ENCODE measurements around the gene VPS39.

VPS39 gene

DNA sequence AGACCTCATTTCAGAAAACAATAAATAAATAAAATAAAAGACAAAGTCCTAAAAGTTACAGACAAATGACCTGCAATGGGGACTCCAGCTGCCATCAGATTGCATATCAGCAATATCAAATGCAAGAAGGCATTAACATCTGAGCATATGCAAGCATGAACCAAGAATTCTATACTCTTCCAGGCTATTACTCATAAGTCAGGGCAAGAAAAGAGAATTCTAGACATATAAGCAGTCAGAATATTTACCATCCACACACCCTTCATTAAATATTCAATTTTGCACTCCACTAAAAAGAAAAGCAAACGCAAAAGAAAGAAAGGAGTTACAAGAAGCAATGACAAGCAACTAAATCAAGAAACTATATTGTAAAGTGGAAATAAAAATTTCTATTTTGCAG, 72.8 kb downstream of the VPS39 start:
- H3K27me3 Mint-ChIP-seq, result peaks cover 1% of the 10 kb centered on the region
- no peak overlapping the region for H3K27ac Mint-ChIP-seq
- H3K4me1 Mint-ChIP-seq, result no peaks in the 10 kb centered on the region
- no peak overlapping the region for H3K4me3 Mint-ChIP-seq
- H3K9me3 Mint-ChIP-seq, result no peaks in the 10 kb centered on the region
- H3K36me3 Mint-ChIP-seq, result no peaks in the 10 kb centered on the region

DNA sequence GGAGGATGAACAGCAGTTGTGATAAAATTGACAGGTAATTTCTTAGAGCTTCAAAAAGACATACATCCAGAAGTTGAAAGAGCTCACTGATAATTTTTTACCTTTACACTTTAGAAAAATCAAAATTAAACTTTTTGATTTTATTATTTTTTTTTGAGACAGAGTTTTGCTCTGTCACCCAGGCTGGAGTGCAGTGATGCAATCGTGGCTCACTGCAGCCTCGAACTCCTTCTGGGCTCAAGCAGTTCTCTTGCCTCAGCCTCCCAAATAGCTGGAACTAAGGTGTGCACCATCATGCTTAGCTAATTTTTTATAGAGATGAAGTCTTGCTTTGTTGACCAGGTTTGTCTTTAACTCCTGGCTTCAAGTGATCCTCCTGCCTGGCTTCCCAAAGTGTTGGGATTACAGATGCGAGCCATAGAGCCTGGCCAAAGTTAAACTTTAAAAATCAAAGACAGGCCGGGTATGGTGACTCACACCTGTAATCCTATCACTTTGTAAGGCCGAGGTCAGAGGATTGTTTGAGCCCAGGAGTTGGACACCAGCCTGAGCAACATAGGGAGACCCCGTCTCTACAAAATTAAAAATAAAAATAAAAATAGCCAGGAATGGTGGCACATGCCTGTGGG, 73.4 kb downstream of the VPS39 start:
- H3K27ac Mint-ChIP-seq, result no peak overlapping the region
- peaks cover 2% of the 10 kb centered on the region for H3K27me3 Mint-ChIP-seq
- no peaks in the 10 kb centered on the region for H3K36me3 Mint-ChIP-seq
- H3K9me3 Mint-ChIP-seq, result no peaks in the 10 kb centered on the region
- no peak overlapping the region for H3K4me3 Mint-ChIP-seq
- H3K4me1 Mint-ChIP-seq, result no peaks in the 10 kb centered on the region

DNA sequence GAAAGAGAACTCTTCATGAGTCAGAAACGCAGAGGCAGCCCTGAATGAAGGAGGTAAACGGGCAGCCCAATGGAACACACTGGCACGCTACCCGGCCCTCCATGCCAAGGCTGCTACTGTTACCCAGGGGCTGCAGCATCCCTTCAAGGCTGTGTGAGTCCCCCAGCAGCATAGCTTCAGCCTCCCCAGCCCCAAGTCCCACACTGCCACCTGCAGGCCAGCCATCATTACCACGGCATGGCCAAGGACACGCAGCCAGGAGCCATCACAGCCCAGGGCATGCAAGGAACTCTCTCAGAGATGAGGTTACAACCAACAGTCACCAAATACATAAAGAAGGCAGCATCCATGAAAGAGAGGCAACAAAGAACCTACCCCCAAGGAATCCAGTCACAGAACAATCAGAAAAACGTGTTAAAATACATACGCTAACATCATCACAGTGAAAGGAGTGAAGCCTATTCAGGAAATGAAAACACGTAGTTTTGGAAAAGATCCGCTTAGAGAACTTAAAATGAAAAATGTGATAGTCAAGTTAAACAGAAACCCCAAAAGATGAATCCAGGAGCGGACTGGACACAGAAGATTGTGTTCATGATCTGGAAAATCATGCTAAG, 74.1 kb downstream of the VPS39 start:
- H3K27ac Mint-ChIP-seq, result no peak overlapping the region
- H3K9me3 Mint-ChIP-seq, result no peaks in the 10 kb centered on the region
- H3K27me3 Mint-ChIP-seq, result peaks cover 7% of the 10 kb centered on the region
- no peaks in the 10 kb centered on the region for H3K36me3 Mint-ChIP-seq
- H3K4me3 Mint-ChIP-seq, result no peak overlapping the region
- H3K4me1 Mint-ChIP-seq, result no peaks in the 10 kb centered on the region

DNA sequence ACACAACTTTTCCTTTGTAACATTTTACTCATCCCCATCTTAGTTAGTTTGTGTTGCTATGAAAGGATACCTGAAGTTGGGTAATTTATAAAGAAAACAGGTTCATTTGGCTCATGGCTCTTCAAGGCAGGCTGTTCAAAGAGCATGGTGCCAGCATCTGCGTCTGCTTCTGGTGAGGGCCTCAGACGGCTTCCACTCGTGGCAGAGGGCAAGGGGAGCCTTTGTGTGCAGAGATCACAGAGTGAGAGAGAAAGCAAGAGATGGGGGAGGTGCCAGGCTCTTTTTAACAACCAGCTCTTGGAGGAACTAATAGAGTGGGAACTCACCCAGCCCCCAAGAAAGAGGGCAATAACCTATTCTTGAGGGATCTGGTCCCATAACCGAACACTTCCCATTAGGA, 74.7 kb downstream of the VPS39 start:
- H3K36me3 Mint-ChIP-seq, result no peaks in the 10 kb centered on the region
- H3K4me3 Mint-ChIP-seq, result no peak overlapping the region

DNA sequence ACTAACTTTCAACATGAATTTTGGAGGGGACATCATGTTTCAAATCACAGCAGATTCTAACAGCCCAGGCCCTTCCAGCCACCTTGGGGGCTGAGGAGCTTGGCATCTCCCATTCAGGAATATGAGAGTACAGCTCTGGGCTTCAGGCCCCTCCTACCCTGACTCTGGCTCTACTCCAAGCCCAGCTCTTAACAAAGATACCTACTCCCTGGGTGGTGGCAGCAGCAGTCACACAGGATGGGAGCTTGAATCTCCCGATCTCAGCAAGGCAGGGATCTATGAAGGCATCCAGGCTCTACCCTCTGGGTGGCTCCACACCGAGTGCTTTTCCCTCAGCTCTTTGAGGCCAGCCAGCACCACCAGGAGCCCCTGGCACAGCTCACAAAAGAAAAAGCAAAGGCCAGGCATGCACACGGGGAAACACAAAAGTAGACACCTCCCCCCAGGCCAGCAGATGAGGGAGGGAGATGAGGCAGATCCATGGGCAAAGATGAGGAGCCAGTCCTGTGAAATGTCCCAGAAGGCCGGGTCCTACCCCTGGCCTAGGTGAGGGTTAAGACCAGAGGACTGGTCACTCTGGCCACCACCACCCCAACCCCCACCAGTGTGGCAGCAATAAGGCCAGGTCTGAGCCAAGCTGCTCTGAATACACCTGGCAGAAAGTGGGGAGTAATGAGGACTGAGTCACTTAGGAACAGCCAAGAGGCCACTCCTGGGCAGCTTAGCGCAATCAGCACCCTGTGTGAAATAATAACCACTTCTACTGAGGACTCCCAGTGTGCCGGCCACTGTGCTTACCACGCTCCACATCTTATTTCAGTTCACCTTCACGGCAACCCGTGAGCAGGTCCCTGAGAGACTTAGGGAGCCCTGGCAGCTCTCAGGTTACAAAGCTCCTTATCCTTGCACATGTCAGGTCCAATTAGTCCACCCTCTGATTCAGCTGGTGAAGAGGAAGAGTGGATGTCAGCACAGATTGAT, 76.0 kb downstream of the VPS39 start:
- Mint-ChIP-seq H3K4me1 (no peaks in the 10 kb centered on the region), H3K27ac (no peak overlapping the region), H3K27me3 (peaks cover 7% of the 10 kb centered on the region), H3K36me3 (no peaks in the 10 kb centered on the region), H3K4me3 (no peak overlapping the region), H3K9me3 (no peaks in the 10 kb centered on the region)

More for the DNA sequence above, 74.7 kb downstream of the VPS39 start:
- Mint-ChIP-seq H3K9me3 (no peaks in the 10 kb centered on the region), H3K27ac (no peak overlapping the region), H3K4me1 (no peaks in the 10 kb centered on the region), H3K27me3 (peaks cover 7% of the 10 kb centered on the region)

DNA sequence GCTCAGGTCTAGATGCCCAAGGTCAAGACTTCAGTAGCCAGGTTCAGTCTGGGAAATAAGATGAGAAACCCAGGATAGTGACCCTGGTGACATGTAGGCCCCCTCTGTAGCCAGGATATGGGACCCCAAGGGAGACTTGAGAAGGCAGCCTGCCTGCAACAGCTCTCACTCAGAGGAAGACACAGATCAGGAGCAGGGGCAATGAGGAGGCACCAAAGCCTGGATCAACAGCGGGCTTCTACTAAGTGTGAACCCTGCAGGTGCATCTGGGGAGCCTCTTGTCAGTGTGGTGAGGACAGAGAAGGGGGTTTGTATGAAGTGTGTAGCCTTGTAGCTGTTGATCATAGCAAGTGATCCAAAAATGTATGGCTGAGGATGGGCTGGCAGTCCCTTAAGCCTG, 77.1 kb downstream of the VPS39 start:
- H3K27me3 Mint-ChIP-seq, result peaks cover 7% of the 10 kb centered on the region
- H3K4me1 Mint-ChIP-seq, result no peaks in the 10 kb centered on the region
- H3K36me3 Mint-ChIP-seq, result no peaks in the 10 kb centered on the region
- no peak overlapping the region for H3K4me3 Mint-ChIP-seq
- no peak overlapping the region for H3K27ac Mint-ChIP-seq
- no peaks in the 10 kb centered on the region for H3K9me3 Mint-ChIP-seq

DNA sequence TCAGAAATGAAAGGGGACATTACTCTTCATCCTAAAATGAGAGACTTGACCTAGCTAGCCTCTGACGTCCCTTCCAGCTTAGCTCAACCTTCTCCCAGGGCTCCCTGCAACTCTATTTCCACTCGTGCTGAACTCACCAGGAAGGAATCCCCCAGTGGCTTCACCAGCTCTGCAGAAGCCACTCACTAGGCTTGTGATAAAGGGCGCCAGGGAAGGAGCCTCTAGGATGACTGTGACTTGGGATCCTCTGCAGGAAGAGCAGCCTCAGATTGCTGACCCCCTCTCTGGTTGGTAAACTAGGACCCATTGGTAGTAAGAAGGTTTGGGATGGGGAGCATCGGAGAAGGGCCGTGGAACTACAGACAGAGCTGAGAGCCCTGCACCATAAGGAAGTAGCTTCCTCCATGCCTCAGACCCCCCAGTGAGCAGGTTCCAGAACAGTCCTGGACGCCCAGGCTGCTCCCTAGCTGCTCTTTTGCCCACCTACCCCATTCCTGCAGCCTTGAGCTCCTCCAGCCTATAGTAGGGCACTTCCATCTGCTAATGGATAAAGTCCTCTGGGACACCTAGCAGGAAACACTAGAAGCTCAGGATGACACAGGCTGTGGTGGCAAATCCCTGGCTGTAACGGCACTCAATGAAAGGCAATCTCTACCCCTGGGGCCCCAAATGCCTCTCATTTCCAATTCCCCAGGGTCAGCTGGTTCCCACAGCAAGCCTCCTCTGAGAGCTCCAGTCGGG, 77.7 kb downstream of the VPS39 start:
- no peak overlapping the region for H3K4me3 Mint-ChIP-seq
- H3K4me1 Mint-ChIP-seq, result no peaks in the 10 kb centered on the region
- H3K27ac Mint-ChIP-seq, result no peak overlapping the region
- H3K36me3 Mint-ChIP-seq, result no peaks in the 10 kb centered on the region
- H3K27me3 Mint-ChIP-seq, result peaks cover 7% of the 10 kb centered on the region
- H3K9me3 Mint-ChIP-seq, result no peaks in the 10 kb centered on the region

DNA sequence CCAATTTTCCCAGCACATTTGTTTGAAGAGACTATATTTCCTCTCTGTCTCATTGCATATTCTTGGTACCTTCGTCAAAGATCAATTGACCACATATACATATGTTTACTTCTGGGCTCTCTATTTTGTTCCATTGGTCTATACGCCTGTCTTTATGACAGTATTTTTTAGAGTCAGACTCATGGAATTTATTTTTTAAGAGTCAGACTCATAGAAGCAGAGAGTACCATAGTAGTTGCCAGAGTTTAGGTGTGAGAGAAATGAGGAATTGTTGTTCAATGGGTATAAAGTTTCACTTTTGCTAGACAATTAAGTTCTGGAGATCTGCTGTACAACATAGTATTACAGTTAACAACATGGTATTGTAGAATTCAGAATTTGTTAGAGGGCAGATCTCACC, 78.7 kb downstream of the VPS39 start:
- H3K9me3 Mint-ChIP-seq, result no peaks in the 10 kb centered on the region
- H3K27ac Mint-ChIP-seq, result no peak overlapping the region
- peaks cover 7% of the 10 kb centered on the region for H3K27me3 Mint-ChIP-seq
- no peak overlapping the region for H3K4me3 Mint-ChIP-seq
- no peaks in the 10 kb centered on the region for H3K4me1 Mint-ChIP-seq
- H3K36me3 Mint-ChIP-seq, result no peaks in the 10 kb centered on the region

DNA sequence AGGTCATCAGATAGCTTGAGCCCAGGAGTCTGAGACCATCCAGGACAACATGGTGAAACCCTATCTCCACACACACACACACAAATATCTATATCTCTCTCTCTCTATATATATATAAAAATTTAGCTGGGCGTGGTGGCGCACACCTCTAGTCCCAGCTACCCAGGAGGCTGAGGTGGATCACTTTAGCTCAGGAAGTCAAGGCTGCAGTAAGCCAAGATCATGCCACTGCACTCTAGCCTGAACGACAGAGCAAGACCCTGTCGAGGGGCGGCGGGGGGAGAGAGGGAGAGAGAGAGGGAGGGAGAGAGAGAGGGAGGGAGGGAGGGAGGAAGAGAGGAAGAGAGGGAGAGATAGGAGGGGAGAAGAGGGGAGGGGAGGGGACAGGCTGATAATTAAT, 79.6 kb downstream of the VPS39 start:
- Mint-ChIP-seq H3K27me3 (peaks cover 7% of the 10 kb centered on the region), H3K9me3 (no peaks in the 10 kb centered on the region), H3K4me3 (no peak overlapping the region), H3K36me3 (no peaks in the 10 kb centered on the region), H3K27ac (no peak overlapping the region), H3K4me1 (no peaks in the 10 kb centered on the region)

DNA sequence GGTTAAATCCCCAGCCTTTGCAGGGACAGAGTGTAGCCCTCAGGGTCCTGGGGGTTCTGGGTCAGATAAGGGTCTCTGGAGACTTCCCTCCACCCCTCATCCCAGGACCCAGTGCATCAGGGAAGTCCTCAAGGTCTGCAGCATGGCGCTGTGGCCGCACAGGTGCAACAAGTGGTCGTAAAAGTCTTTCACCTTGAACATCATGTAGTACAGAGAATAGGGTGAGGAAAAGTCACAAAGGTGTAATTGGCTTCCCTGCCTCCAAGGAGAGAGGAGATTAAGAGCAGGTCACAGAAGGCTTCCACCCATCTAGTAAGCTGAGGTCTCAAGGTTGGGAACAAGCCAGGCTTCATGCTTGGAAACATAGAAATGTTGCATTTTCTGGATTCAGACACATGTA, 84.6 kb downstream of the VPS39 start:
- Mint-ChIP-seq H3K27me3 (no peaks in the 10 kb centered on the region), H3K27ac (no peak overlapping the region), H3K4me1 (no peaks in the 10 kb centered on the region), H3K9me3 (no peaks in the 10 kb centered on the region), H3K36me3 (no peaks in the 10 kb centered on the region), H3K4me3 (no peak overlapping the region)

DNA sequence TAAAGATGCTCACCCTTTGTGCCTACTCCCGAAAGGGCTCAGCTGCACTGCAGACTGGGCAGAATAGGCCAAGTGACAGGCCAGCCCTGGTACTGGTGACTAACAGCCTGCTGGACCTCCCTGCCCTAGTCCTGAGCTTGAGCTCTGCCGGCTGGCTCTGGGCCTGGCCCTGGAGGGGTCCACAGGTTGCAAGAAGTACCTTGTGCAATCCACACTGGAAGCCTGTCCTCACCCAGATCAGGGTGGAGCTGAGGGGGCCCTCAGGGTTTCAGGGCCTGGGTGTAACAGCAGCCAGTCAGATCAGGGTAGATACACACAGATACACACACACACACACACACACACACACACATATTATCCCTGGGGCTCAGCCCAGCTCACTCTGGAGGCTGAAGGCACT, 86.4 kb downstream of the VPS39 start:
- Mint-ChIP-seq H3K27me3 (no peaks in the 10 kb centered on the region), H3K9me3 (no peaks in the 10 kb centered on the region), H3K4me1 (no peaks in the 10 kb centered on the region), H3K36me3 (no peaks in the 10 kb centered on the region), H3K27ac (no peak overlapping the region), H3K4me3 (no peak overlapping the region)

DNA sequence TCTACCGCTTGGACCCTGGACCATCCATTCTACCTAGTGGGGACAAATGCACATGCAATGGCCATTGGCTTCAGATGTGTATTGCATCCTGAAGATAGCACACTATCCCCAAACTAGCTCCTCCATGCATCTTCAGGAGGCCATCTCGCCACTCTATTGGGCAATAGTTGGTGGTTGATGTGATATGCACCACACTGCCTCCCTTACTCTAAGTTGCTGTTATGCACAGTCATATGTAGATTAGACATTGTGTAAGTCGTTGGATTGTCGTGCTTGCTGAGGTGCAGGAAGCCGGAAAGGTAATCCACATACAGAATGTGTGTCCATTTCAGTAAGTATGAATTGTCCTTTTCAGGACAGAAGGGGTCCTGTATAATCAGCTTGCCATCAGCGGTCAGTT, 87.1 kb downstream of the VPS39 start:
- Mint-ChIP-seq H3K36me3 (no peaks in the 10 kb centered on the region), H3K4me1 (no peaks in the 10 kb centered on the region), H3K27me3 (no peaks in the 10 kb centered on the region), H3K9me3 (no peaks in the 10 kb centered on the region), H3K27ac (no peak overlapping the region), H3K4me3 (no peak overlapping the region)

DNA sequence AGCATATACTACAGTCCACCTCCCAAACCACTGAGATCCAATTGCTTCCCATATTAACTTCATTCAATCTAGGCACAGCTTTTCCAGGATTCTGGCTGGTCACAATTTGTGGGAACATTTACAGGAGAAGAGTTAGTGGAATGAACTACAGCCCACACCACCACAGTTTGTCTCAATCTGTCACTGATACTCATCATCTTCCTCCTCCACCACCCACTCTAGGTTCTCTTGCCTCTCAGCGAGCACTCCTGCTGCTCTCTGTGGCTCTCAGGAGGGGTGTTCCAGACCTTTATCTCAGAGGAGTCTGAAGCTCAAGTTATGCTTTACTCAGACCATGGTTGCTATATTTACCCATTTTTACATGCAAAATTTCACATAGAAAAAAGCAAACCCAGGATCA, 87.8 kb downstream of the VPS39 start:
- Mint-ChIP-seq H3K27me3 (no peaks in the 10 kb centered on the region), H3K4me3 (no peak overlapping the region), H3K36me3 (no peaks in the 10 kb centered on the region), H3K4me1 (no peaks in the 10 kb centered on the region), H3K27ac (no peak overlapping the region), H3K9me3 (no peaks in the 10 kb centered on the region)

DNA sequence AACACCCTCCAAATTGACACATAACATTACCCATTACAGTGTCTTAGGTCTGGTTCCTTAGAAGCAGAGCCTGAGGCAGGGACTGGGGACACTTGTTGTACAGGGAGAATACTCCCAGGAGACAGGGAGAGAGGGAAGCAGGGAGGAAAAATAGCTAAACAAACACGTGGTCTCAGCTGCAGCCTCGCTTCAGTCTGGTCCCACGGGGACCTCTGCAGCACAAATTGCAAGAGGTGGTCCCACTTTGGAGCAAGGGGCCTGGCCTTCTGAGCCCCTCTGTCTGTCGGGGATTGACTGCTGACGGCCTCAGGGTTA, 88.7 kb downstream of the VPS39 start:
- Mint-ChIP-seq H3K9me3 (no peaks in the 10 kb centered on the region), H3K4me1 (no peaks in the 10 kb centered on the region), H3K36me3 (no peaks in the 10 kb centered on the region), H3K27me3 (peaks cover 1% of the 10 kb centered on the region), H3K4me3 (no peak overlapping the region), H3K27ac (no peak overlapping the region)

DNA sequence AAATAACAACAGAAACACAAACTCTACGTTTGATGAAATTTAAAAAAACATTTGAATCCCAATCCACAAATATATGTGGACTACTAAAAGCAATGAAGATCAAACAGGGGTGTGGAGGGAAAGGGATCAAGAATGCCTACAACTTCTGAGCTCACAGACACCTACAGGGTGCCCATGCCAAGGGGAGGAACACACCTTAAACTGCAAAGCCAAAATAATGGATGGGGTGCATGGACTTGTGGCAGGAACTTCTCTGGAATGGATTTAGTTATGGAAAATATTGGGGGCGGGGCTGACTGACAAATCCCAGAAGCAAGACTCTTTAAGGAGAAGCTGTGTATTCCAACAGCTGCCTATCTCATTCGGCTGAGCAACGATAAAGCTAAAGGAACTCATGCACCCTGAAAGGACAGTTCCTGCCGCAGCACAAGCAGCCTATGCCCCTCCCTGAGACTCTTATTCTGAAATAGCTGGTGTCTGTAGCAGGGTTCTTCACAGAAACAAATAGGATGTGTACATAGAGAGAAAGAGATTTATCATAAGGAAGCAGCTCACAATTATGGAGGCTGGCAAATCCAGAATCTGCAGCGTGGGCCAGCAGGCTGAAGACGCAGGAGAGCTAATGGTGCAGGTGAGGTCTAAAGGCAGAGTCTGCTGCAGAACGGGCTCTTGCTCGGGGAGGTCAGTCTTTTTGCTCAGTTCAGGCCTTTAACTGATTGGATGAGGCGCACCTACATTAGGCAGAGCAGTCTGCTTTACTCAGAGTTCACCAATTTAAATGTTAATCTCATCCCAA, 89.3 kb downstream of the VPS39 start:
- H3K27ac Mint-ChIP-seq, result no peak overlapping the region
- H3K36me3 Mint-ChIP-seq, result no peaks in the 10 kb centered on the region
- no peaks in the 10 kb centered on the region for H3K9me3 Mint-ChIP-seq
- H3K4me3 Mint-ChIP-seq, result no peak overlapping the region
- no peaks in the 10 kb centered on the region for H3K4me1 Mint-ChIP-seq
- peaks cover 2% of the 10 kb centered on the region for H3K27me3 Mint-ChIP-seq

Measured in activated naive CD4-positive, alpha-beta T cell treated with anti-CD3 and anti-CD28 coated beads, Interleukin-2, amount 50 U/mL, for 24 hours (primary cell).